ENCODE measurements around the gene STRIP2. TPM values are rescaled to one million over a fixed set of nuclear protein-coding genes. Genes with fewer than 3 reads are reported as not detected.
"Not testable (repeated sequence)": the region's sequence is repeated elsewhere in the genome, so short reads cannot be mapped to it uniquely, and the experiment has no call there.

The STRIP2 gene
- polyA plus RNA-seq, 1 donor from 2014 or later = 7.4 TPM

- H3K4me3 ChIP-seq (ENCODE audit: low read length) = no peak overlapping the region
- no peaks in the 10 kb centered on the region for H4K20me1 ChIP-seq (ENCODE audit: insufficient read depth)
- no peaks in the 10 kb centered on the region for H3K27me3 ChIP-seq (ENCODE audit: insufficient read depth, low read depth, low read length)
- H3K36me3 ChIP-seq (ENCODE audit: insufficient read depth, low read length) = no peaks in the 10 kb centered on the region
- no peaks in the 10 kb centered on the region for H3F3A ChIP-seq (ENCODE audit: insufficient read depth, low read length, poor library complexity, severe bottlenecking)
- no peak overlapping the region for H2AFZ ChIP-seq (ENCODE audit: low read depth, low read length)
- H3K4me2 ChIP-seq (ENCODE audit: low read length) = no peak overlapping the region
- no peaks in the 10 kb centered on the region for H3K9me2 ChIP-seq (ENCODE audit: insufficient read depth, low read length)
- H3K9me3 ChIP-seq (ENCODE audit: low read length) = no peaks in the 10 kb centered on the region
- no peak overlapping the region for H3K27ac ChIP-seq (ENCODE audit: low read length)
- H3K79me2 ChIP-seq (replicated peaks; ENCODE audit: insufficient read depth, low read length) = no peaks in the 10 kb centered on the region
- H3K9ac ChIP-seq (ENCODE audit: low read length) = no peak overlapping the region
- TF ChIP-seq TAF1 (IDR thresholded peaks at IDR 0.05; ENCODE audit: low read depth) (no peak), EP300 (conservative IDR thresholded peaks at IDR 0.05; ENCODE audit: poor library complexity, severe bottlenecking) (no peak), MXI1 (conservative IDR thresholded peaks at IDR 0.05; ENCODE audit: poor library complexity, severe bottlenecking) (no peak), EZH2 (IDR thresholded peaks at IDR 0.05; ENCODE audit: borderline replicate concordance, insufficient read depth, low read length, poor library complexity, severe bottlenecking) (no peak), CTCF (IDR thresholded peaks at IDR 0.05; ENCODE audit: poor library complexity, severe bottlenecking) (no peak), RAD21 (conservative IDR thresholded peaks at IDR 0.05) (no peak), SMC3 (conservative IDR thresholded peaks at IDR 0.05; ENCODE audit: poor library complexity) (no peak), POLR2AphosphoS5 (IDR thresholded peaks at IDR 0.05) (no peak), REST (IDR thresholded peaks at IDR 0.05; ENCODE audit: borderline replicate concordance) (no peak)
These were observed 88.7 kb downstream of the STRIP2 start for GRCh38 chr7:129522971-129523340.

- H4K20me1 ChIP-seq (ENCODE audit: insufficient read depth) = no peaks in the 10 kb centered on the region
- no peak overlapping the region for H3K27ac ChIP-seq (ENCODE audit: low read length)
- no peaks in the 10 kb centered on the region for H3K79me2 ChIP-seq (replicated peaks; ENCODE audit: insufficient read depth, low read length)
- H3K36me3 ChIP-seq (ENCODE audit: insufficient read depth, low read length) = no peaks in the 10 kb centered on the region
- no peaks in the 10 kb centered on the region for H3K9me2 ChIP-seq (ENCODE audit: insufficient read depth, low read length)
- H3K9me3 ChIP-seq (ENCODE audit: low read length) = no peaks in the 10 kb centered on the region
- no peak overlapping the region for H3K4me2 ChIP-seq (ENCODE audit: low read length)
- no peak overlapping the region for H3K9ac ChIP-seq (ENCODE audit: low read length)
- H3K4me3 ChIP-seq (ENCODE audit: low read length) = no peak overlapping the region
- no peaks in the 10 kb centered on the region for H3F3A ChIP-seq (ENCODE audit: insufficient read depth, low read length, poor library complexity, severe bottlenecking)
- TF ChIP-seq SMC3 (conservative IDR thresholded peaks at IDR 0.05; ENCODE audit: poor library complexity) (no peak), MXI1 (conservative IDR thresholded peaks at IDR 0.05; ENCODE audit: poor library complexity, severe bottlenecking) (no peak), EZH2 (IDR thresholded peaks at IDR 0.05; ENCODE audit: borderline replicate concordance, insufficient read depth, low read length, poor library complexity, severe bottlenecking) (no peak), POLR2AphosphoS5 (IDR thresholded peaks at IDR 0.05) (no peak), CTCF (IDR thresholded peaks at IDR 0.05; ENCODE audit: poor library complexity, severe bottlenecking) (no peak), TAF1 (IDR thresholded peaks at IDR 0.05; ENCODE audit: low read depth) (no peak), REST (IDR thresholded peaks at IDR 0.05; ENCODE audit: borderline replicate concordance) (no peak), RAD21 (conservative IDR thresholded peaks at IDR 0.05) (no peak), EP300 (conservative IDR thresholded peaks at IDR 0.05; ENCODE audit: poor library complexity, severe bottlenecking) (no peak)
- H3K27me3 ChIP-seq (ENCODE audit: insufficient read depth, low read depth, low read length) = no peaks in the 10 kb centered on the region
- no peak overlapping the region for H2AFZ ChIP-seq (ENCODE audit: low read depth, low read length)
These were observed 89.7 kb downstream of the STRIP2 start for GRCh38 chr7:129523924-129524323.

GRCh38 chr7:129524405-129524804, 90.2 kb downstream of the STRIP2 start:
- H3K27ac ChIP-seq (ENCODE audit: low read length); H3K9me2 ChIP-seq (ENCODE audit: insufficient read depth, low read length); H3K36me3 ChIP-seq (ENCODE audit: insufficient read depth, low read length); H3K79me2 ChIP-seq (replicated peaks; ENCODE audit: insufficient read depth, low read length); H3K4me3 ChIP-seq (ENCODE audit: low read length); H3K4me2 ChIP-seq (ENCODE audit: low read length); H2AFZ ChIP-seq (ENCODE audit: low read depth, low read length); H3K9me3 ChIP-seq (ENCODE audit: low read length); H3F3A ChIP-seq (ENCODE audit: insufficient read depth, low read length, poor library complexity, severe bottlenecking); H4K20me1 ChIP-seq (ENCODE audit: insufficient read depth); H3K9ac ChIP-seq (ENCODE audit: low read length); H3K27me3 ChIP-seq (ENCODE audit: insufficient read depth, low read depth, low read length): not testable (repeated sequence)

Measured in neural cell (in vitro differentiated cells).